HG02970 (cell line): ENCODE data around the gene GLT8D1.
A peak's percentile ranks its signal among the peaks of the same experiment; 100 is the strongest.
"Not testable (repeated sequence)": the region's sequence is repeated elsewhere in the genome, so short reads cannot be mapped to it uniquely, and the experiment has no call there.

Experiments used
- ATAC-seq: cut with Tn5 transposase; IDR thresholded peaks from one replicate; pipeline ENCODE4 v1.9.1; 2021; ENCODE audit warnings: mild to moderate bottlenecking, moderate library complexity, moderate number of reproducible peaks; ENCODE audit not compliant: unreplicated experiment, low FRiP score

GLT8D1 gene, protein sequence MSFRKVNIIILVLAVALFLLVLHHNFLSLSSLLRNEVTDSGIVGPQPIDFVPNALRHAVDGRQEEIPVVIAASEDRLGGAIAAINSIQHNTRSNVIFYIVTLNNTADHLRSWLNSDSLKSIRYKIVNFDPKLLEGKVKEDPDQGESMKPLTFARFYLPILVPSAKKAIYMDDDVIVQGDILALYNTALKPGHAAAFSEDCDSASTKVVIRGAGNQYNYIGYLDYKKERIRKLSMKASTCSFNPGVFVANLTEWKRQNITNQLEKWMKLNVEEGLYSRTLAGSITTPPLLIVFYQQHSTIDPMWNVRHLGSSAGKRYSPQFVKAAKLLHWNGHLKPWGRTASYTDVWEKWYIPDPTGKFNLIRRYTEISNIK

DNA sequence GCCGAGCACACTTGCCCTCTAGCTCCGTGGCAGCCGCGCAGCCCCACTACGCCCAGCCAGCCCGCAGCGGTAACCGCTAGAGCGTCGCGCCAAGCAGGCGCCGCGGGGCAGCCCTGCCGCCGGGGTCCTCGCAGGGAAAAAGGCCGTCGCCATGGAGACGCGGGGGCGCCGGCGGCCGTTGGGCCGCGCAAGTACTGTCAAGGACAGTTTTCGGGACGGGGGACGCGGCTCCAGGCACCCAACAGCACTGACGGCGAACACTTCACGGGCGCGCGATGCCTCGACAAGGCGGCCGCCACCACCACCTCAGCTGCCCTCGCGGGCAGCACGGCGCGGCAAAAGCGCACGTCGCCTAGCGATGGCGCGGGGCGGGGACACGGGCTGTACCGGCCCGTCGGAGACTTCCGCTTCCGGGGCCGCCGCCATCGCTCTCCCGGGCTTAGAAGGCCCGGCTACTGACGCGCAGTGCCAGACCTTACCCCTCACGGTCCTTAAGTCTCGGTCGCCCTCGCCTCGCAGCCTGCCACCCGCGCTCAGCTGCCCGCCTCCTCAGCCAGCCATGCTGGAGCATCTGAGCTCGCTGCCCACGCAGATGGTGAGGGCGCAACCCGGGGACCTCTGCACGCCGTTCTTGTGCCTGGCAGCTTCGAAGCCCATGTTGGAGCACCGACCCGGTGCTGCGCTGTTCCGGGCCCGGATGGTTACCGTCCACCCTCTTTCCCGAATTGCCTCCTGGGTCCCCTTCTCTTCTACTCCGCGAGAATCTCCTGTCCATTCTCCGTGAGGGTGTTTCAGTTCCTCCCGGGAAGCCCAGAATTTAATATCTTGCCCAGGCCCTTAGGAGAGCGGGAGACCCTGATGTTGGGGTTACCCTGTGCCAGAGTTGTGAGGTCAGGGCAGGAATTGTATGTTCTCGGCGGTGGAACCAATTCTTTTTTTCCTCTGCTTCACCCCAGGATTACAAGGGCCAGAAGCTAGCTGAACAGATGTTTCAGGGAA lies at the start of gene GLT8D1, which contains the start of gene SPCS1:
Gene GLT8D1, minus strand, starts transcription at position 104 of the 999 bp plus-strand sequence. CDS start 5,331 bp downstream, outside the sequence.
Gene SPCS1, plus strand, starts transcription at position 419 of the 999 bp plus-strand sequence. Its CDS starts 141 bp downstream, at position 560.
- peak; percentile 71 for ATAC-seq

DNA sequence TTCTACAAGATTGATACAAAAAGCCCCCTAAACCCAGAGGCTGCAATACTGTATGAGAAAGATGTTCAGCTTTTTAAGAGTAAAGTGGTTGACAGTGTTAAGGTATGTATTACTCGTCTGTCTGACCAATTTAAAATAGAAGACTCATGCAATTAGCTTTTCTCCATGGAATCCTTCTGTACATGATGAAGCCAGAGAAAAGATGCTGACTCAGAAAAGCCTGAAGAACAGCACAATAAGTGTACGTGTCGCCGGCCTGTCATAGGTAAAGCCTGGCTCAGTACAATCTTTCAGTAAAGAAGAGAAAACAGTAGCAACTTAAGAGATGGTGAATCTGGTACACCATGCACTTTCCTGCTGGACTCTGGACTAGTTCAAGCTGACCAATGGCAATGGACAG lies 48.8 kb upstream of the GLT8D1 start:
- no peak for ATAC-seq

DNA sequence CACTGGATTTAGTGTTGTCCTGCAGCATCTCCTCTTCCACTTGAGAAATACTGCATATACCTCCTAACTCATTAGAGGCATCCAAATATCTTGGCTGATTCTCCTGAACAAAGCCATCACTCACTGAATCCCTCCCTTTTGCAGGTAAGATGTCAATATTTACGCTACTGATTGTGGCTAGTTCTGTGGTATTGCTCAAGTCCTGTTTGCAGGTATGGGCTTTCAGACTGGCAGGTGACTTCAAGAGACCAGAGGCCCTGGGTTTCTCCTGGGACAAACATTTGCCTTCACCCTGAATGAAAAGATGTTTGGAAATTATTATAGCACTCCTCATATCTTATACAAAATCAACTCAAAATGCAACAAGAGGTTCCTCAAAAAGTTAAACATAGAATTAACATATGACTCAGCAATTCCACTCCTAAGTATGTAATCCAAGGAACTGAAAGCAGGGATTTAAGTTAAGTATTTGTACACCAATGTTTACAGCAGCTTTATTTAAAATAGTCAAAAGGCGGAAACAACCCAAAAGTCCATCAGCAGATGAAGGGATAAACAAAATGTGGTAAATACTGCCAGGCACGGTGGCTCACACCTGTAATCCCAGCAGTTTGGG lies 46.6 kb upstream of the GLT8D1 start:
- ATAC-seq: no peak

DNA sequence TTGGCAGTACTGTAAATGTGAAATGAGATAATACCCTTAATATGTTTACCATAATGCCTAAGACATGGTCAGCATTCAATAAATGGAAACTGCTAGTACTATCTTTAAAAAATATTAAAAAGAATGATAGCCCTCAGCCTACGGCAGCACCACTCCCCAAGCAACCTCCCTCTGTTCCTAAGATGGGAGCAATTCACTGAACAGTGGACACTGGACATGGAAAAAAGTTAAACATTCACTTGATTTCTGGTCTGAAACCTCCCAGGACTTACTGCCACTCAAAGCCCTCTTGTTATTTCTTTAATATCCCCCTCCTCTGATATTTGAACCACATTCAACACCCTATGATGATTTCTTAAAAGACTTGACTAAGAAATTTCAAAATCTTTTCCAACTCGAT lies 38.1 kb upstream of the GLT8D1 start:
- ATAC-seq: no peak

DNA sequence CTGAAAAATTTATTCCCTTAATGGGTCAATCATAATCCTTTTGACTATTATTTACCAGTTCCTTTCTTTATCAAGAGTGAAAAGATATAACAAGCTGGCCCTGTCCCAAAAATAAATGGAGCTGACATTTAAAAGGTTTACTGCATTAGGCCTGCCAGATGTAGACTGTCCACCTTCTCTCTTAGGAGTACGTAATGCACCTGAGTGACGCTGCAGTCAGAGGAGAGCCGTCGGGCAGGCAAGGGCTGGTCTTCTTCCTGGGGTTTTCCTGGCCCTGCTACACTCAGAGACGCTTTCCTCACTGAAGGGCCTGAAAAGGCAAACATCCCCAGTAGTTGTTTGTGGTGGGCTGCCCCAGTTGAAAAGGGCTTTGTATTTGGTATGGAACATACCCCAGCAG lies 37.6 kb upstream of the GLT8D1 start:
- no peak for ATAC-seq

DNA sequence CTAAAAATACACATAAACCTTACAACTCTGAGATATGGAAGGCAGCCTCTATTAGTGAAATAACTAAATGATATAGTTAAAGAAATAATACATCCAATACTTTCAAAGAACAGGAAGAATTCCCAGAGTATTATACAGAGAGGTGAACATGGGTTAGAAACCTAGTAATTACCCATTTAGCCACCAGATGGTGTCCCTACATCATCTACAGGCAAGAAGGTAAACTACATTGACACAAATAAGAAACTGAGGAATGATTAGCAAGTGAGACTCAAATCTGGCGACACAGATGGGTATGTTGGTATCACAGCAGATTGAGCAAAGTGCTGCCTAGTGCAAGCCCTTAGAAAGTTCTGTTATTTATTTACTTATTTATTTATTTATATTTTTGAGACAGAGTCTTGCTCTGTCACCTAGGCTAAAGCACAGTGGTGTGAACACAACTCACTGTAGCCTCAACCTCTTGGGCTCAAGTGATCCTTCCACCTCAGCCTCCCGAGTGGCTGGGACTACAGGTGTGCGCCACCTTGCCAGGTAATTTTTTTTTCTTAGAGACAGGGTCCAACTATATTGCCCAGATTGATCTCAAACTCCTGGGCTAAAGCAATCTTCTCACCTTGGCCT lies 36.9 kb upstream of the GLT8D1 start:
- ATAC-seq: no peak

DNA sequence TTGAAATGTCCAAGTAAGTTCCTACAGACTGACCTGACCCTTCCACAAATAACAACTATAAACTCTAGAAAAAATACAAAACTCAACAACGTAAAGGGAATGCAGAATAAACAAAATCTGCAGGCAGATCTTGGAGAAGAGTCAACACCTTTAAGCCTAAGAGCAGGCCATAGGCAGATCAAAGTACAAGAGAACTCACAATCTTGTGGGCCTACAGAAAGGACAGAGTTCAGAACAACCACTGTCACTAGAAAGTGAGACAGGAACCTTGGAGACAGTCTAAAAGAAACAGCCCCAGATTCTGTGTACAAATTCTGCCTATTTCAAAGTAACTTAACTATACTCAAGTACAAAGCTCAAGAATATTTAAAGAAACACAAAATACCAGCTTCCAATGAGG lies 34.1 kb upstream of the GLT8D1 start:
- no peak for ATAC-seq

DNA sequence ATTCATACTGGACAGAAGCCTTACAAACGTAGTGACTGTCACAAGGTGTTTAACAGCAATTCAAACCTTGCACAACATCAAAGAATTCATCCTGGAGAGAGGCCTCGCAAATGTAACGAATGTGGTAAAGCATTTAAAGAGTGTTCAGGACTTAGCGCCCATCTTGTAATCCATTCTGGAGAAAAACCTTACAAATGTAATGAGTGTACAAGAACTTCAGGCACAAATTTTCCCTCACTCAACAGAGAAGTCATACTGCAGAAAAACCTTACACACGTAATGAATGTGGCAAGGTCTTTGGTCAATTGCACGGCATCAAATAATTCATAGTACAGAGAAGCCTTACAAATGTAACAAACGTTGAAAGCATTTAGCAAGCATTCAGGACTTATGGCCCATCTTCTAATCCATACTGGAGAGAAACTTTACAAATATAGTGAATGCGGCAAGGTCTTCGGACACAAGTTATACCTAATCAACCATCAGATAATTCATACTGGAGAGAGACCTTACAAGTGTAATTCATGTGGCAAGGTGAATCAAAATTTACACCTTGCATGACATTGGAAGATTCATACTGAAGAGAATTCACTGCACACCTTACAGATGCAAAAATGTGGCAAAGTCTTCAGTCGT lies 27.8 kb upstream of the GLT8D1 start:
- ATAC-seq: no peak

DNA sequence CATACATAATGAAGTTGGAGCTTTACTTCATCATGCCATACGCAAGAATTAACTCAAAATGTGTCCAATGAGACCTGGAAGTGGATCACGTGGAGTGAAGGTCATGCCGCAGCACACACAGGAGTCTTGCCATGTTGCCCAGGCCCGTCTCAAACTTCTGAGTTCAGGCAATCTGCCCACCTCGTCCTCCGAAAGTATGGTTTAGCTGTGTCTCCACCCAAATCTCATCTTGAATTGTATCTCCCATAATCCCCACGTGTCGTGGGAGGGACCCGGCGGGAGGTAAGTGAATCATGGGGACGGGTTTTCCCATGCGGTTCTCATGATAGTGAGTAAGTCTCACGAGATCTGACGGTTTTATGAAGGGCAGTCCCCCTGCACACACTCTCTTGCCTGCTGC lies 26.0 kb upstream of the GLT8D1 start:
- no peak for ATAC-seq

DNA sequence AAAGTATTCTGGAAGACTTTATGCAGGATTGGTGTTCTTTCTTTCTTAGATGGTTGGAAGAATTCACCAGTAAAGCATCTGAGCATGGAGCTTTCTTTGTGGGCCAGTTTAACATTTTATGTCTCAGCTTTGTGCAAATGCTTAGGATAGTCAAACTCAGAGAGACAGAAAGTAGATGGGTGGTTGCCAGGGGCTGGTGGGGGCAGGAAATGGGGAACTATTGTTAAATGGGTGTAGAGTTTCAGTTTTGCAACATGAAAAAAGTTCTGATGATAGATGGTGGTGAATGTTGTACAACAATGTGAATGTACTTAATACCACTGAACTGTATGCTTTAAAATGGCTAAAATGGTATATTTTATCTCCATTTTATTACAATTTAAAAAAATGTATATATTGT lies 25.1 kb upstream of the GLT8D1 start:
- ATAC-seq: no peak

DNA sequence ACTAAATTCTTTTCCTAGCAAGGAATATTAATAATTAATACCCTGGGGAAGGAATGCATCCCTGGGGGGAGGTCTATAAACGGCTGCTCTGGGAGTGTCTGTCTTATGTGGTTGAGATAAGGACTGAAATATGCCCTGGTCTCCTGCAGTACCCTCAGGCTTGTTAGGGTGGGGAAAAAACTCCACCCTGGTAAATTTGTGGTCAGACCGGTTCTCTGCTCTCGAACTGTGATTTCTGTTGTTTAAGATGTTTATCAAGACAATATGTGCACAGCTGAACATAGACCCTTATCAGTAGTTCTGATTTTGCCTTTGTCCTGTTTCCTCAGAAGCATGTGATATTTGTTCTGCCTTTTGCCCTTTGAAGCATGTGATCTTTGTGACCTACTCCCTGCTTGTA lies 23.2 kb upstream of the GLT8D1 start:
- ATAC-seq: not testable (repeated sequence)

DNA sequence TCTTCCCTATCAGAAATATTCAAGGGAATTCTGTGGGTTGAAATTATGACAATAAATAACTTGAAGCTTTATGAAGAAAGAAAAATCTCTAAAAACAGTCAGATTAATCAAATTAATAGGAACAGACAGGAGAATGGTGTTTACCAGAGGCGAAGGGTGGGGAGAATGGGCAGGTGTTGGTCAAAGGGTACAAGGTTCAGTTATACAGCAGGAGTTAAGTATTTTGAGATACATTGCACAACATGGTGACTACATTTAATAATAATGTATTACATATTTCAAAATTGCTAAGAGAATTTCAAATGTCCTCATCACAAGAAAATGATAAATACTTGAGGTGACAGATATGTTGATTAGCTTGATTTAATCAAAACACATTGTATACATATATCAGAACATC lies 18.9 kb upstream of the GLT8D1 start:
- ATAC-seq: no peak

DNA sequence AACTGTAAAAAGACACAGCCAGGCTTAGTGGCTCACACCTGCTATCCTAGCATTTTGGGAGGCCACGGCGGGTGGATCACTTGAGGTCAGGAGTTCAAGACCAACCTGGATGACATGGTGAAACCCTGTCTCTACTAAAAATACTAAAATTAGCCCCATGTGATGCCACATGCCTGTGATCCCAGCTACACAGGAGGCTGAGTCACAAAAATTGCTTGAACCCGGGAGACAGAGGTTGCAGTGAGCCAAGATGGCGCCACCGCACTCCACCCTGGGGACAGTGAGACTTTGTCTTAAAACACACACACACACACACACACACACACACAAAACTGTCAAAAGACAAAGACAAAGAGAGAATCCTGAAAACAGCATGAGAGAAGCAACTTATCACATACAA lies 18.3 kb upstream of the GLT8D1 start:
- no peak for ATAC-seq

DNA sequence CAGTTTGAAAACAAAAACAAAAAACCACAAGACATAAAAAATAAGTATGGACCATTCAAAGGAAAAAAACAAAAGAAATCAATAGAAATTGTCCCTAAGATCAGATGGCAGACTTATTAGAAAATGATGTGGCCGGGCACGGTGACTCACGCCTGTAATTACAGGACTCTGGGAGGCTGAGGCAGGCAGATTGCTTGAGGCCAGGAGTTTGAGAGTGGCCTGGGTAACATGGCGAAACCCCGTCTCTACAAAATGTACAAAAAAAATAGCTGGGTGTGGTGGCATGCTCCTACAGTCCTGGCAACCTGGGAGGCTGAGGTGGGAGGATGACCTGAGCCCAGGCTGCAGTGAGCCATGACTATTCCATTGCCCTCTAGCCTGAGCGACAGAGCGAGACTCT lies 16.9 kb upstream of the GLT8D1 start:
- no peak for ATAC-seq

DNA sequence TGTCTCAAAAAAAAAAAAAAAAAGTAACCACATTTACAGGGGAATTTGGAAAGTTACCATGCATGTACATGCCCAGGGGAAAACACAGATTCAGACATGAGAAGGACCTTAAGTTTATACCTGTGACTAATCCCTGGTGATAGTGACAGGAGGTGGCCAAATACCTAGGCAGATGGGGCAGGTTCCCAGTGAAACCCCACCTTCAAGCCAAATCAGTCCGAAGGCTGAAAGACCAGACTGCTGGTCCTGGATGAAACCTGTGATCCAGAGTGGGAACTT lies 16.1 kb upstream of the GLT8D1 start:
- no peak for ATAC-seq

DNA sequence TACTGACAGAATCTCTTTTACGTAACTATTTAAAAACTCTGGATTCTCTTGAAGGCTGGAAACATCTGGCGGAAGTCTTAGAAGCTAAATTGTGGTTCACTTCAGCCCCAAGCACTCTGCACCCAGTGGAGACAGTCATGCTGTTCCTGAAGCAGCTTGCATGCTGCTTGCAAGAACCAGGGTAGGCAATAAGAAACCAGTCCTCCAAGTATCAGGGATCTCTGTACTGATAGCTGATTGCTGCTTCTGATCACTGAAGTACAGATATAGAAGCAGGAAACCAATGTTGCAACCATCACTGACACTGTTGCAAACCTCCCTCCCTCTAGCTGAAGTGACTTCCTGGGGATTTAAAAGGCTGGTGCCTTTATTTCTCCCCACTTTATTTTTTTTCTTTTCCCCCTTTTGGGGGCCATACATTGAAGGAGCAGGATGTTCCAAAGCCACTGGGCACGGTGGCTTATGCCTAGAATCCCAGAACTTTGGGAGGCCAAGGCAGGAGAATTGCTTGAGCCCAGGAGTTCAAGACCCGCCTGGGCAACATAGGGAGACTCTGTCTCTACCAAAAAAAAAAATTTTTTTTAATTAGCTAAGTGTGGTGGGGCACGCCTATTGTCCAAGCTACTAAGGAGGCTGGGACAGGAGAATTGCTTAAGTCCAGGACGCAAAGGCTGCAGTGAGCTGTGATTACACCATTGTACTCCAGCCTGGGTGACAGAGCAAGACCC lies 15.6 kb upstream of the GLT8D1 start:
- ATAC-seq: no peak

DNA sequence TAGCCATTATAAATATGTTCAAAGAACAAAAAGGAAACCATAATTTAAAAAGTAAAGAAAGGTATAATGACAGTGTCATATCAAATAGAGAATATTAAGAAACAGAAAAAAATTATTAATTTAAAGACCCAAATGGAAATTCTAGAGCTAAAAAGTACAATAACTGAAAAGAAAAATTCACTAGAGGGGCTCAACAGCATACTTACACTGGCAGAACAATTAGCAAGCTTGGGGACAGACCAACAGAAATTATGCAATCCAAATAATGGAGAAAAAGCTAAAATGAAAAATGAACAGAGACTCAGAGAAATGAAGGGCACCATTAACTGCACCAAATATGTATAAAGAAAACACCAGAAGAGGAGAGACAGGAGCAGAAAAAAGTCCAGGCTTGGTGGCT lies 14.0 kb upstream of the GLT8D1 start:
- no peak for ATAC-seq

DNA sequence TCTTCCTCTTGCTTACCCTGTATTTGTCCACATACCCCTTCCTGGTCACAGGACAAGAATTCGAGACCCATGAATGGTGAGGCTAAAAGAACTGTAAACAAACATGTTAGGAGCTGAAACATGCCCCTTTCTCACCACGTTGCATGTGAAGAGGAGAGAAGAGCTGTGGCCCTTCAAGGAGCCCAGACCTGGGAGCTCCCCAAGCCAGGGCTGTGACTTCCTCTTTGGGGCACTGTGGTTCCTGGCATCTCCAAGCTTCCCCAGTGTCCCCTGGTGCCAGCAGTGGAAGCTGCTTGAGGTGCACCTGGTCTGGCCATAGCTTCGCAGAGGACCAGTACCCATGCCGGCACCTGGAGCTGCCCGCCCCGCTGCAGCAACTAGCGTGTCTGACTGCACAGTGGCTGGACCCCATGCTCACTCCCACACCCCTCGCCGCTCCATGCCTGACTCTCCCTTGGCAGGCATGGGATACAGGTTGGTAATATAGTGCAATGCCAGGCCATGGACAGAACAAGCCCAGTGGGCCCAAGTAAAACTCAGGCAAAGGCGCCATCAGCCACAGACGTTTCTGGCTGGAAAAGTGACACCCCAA lies 10.2 kb upstream of the GLT8D1 start:
- no peak for ATAC-seq
